Measurements from ENCODE around the gene SIM1. TPM values are rescaled to one million over a fixed set of nuclear protein-coding genes. Genes with fewer than 3 reads are reported as not detected.
A peak's percentile ranks its signal among the peaks of the same experiment; 100 is the strongest.

The SIM1 gene, protein sequence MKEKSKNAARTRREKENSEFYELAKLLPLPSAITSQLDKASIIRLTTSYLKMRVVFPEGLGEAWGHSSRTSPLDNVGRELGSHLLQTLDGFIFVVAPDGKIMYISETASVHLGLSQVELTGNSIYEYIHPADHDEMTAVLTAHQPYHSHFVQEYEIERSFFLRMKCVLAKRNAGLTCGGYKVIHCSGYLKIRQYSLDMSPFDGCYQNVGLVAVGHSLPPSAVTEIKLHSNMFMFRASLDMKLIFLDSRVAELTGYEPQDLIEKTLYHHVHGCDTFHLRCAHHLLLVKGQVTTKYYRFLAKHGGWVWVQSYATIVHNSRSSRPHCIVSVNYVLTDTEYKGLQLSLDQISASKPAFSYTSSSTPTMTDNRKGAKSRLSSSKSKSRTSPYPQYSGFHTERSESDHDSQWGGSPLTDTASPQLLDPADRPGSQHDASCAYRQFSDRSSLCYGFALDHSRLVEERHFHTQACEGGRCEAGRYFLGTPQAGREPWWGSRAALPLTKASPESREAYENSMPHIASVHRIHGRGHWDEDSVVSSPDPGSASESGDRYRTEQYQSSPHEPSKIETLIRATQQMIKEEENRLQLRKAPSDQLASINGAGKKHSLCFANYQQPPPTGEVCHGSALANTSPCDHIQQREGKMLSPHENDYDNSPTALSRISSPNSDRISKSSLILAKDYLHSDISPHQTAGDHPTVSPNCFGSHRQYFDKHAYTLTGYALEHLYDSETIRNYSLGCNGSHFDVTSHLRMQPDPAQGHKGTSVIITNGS
- total RNA-seq (2.4 TPM), polyA plus RNA-seq (ENCODE audit: insufficient read depth in 1 of 8, insufficient read length in 8 of 8, low replicate concordance in 1 of 8) (1 to 10 TPM in 7 of 8 donors, under 1 TPM in 1; 0.37 to 5.5 (median 3.1) TPM)
- long read RNA-seq, donor 1, partial matches to known transcripts: 0 of 1 reads
- long read RNA-seq, donor 1, other reads (novel, unspliced or antisense): 0 of 1 reads
- long read RNA-seq, donor 2: 0 reads
- long read RNA-seq, donor 3, partial matches to known transcripts: 0 of 3 reads
- long read RNA-seq, donor 3, other reads (novel, unspliced or antisense): 0 of 3 reads
- long read RNA-seq, donor 4, partial matches to known transcripts: 0 of 1 reads
- long read RNA-seq, donor 4, other reads (novel, unspliced or antisense): 0 of 1 reads
- long read RNA-seq, donor 5: 0 reads
- long read RNA-seq, donor 6, partial matches to known transcripts: 0 of 2 reads
- long read RNA-seq, donor 6, other reads (novel, unspliced or antisense): 0 of 2 reads
- long read RNA-seq, donor 7: 0 reads
- long read RNA-seq, donor 8: 0 reads
- long read RNA-seq, donor 9: 0 reads
- long read RNA-seq, donor 10, partial matches to known transcripts: 0 of 1 reads
- long read RNA-seq, donor 10, other reads (novel, unspliced or antisense): 0 of 1 reads
- long read RNA-seq, donor 11: 0 reads

DNA sequence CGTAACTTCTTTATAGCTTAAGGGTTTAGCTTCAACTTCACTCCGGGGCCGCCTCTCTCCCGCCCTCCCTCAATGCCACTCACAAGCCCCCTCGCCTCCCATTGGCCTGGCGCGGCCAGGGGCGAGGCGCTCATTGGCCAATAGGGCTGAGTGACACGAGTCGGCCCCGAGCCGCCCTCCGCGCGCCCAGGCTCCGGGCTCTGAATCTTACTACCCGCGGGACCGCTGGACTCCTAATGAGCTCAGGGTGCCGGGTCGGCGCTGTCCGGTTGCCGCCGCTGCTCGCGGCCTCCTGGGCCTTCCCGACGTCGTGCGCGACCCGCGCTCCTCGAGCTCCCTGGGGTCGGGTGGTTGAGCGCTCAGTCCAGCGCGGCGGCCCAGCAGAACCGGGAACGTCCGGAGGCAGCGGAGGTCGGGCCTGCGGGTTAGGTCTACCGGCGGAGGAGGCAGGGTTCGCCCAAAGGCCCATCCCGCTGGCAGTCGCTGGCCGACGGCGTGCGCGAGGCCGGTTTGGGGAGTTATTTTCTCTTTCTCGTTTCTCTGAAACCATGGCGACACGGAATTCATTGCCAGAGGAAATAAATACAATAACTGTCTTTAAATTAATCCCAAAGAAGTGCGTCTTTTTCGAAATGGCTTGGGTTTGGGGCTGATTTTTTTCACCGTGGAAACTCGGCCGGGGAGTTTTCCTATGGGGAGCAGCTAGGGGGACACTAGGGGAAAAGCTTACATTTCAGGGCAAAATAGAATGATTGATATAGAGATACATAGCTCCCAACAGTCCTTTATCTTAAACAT is at the start of gene SIM1:
Gene SIM1, minus strand, starts transcription at position 19 of the 798 bp plus-strand sequence. CDS start 1,453 bp downstream, outside the sequence.
- WGBS (ENCODE audit: insufficient coverage): under 1% methylated on average over 50 of the region's 66 CpGs
- H3K4me3 ChIP-seq (ENCODE audit: low read length): peak within 1 kb of the TSS; percentile 58
- H3K4me1 ChIP-seq (ENCODE audit: control insufficient read depth, insufficient read depth, low read length): peaks cover 16% of the 10 kb centered on the region
- no peaks in the 10 kb centered on the region for H3K36me3 ChIP-seq (ENCODE audit: control insufficient read depth, insufficient read depth, low read length)
- H3K27me3 ChIP-seq (ENCODE audit: control insufficient read depth, insufficient read depth, low read length): peaks cover 78% of the 10 kb centered on the region
- H3K9me3 ChIP-seq (replicated peaks; ENCODE audit: control insufficient read depth, low read depth, low read length): peaks cover 2% of the 10 kb centered on the region
- H3K27ac ChIP-seq (ENCODE audit: low read length): peak within 1 kb of the TSS; percentile 84
- peak; percentile 95 for DNase-seq

- DNase-seq: no peak
- H3K27me3 ChIP-seq (ENCODE audit: control insufficient read depth, insufficient read depth, low read length): no peaks in the 10 kb centered on the region
- no peaks in the 10 kb centered on the region for H3K9me3 ChIP-seq (replicated peaks; ENCODE audit: control insufficient read depth, low read depth, low read length)
- no peak overlapping the region for H3K4me3 ChIP-seq (ENCODE audit: low read length)
- H3K27ac ChIP-seq (ENCODE audit: low read length): no peak overlapping the region
- 70% methylated on average over 2 of the region's 6 CpGs for WGBS (ENCODE audit: insufficient coverage)
- H3K4me1 ChIP-seq (ENCODE audit: control insufficient read depth, insufficient read depth, low read length): peaks cover 3% of the 10 kb centered on the region
- peaks cover 15% of the 10 kb centered on the region for H3K36me3 ChIP-seq (ENCODE audit: control insufficient read depth, insufficient read depth, low read length)
Measured at GRCh38 chr6:100512203-100512862, 47.6 kb upstream of the SIM1 start.

GRCh38 chr6:100509101-100509500 is 44.4 kb upstream of the SIM1 start:
- no peaks in the 10 kb centered on the region for H3K27me3 ChIP-seq (ENCODE audit: control insufficient read depth, insufficient read depth, low read length)
- H3K27ac ChIP-seq (ENCODE audit: low read length): no peak overlapping the region
- no peak for DNase-seq
- peaks cover 15% of the 10 kb centered on the region for H3K36me3 ChIP-seq (ENCODE audit: control insufficient read depth, insufficient read depth, low read length)
- H3K9me3 ChIP-seq (replicated peaks; ENCODE audit: control insufficient read depth, low read depth, low read length): no peaks in the 10 kb centered on the region
- no CpG with 5 or more reads among the region's 3 CpGs for WGBS (ENCODE audit: insufficient coverage)
- no peaks in the 10 kb centered on the region for H3K4me1 ChIP-seq (ENCODE audit: control insufficient read depth, insufficient read depth, low read length)
- no peak overlapping the region for H3K4me3 ChIP-seq (ENCODE audit: low read length)

- no CpG with 5 or more reads among the region's 2 CpGs for WGBS (ENCODE audit: insufficient coverage)
- DNase-seq: no peak
- no peak overlapping the region for H3K4me3 ChIP-seq (ENCODE audit: low read length)
Measured at GRCh38 chr6:100506651-100507050, 41.9 kb upstream of the SIM1 start.

DNA sequence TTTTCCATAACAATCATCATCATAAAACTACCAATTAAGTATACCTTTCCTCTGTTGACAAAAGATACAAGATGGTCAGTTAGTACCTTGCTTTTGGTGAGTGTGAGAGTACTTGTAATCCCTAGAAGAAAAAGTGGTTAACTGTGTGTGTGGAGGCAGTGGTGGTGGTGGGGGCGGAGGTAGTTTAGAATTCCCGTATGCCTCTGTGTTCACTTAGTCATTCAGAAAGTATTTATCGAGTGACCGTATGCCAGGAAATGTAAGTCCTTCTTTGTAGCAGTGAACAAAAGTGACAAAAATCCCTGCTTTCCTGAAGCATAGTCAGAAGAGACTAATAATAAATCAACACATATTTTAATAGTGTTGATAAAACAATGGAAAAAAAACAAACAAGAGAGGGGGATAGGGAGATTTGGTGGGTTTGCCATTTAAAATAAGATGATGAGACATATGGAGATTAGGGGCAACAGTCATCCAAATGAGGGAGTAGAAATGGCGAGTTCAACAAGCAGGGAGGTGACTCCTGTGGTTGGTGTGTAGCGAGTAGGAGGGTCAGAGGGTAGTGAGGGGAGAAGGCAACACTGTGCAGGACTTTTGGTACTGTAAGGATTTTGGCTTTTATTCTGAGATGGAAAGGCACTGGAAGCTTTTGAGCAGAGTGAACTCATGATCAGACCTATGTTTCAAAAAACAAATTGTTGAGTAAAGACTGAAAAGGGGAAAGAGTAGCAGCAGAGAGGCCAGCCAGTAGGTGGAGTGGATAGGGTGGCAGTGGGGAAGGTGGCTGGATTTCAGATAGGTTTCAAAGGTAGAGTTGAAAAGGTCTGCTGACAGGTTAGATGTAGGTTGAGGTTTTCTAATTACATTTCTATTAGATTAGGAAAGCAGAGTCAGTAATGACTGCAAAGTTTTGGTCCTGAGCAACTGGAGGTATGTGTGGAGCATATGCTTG is 40.3 kb upstream of the SIM1 start:
- H3K9me3 ChIP-seq (replicated peaks; ENCODE audit: control insufficient read depth, low read depth, low read length): no peaks in the 10 kb centered on the region
- H3K27ac ChIP-seq (ENCODE audit: low read length): peak overlapping the region; percentile 5
- H3K4me1 ChIP-seq (ENCODE audit: control insufficient read depth, insufficient read depth, low read length): no peaks in the 10 kb centered on the region
- H3K4me3 ChIP-seq (ENCODE audit: low read length): no peak overlapping the region
- DNase-seq: peak; percentile 78
- 78% methylated on average over 2 of the region's 6 CpGs for WGBS (ENCODE audit: insufficient coverage)
- peaks cover 3% of the 10 kb centered on the region for H3K36me3 ChIP-seq (ENCODE audit: control insufficient read depth, insufficient read depth, low read length)
- H3K27me3 ChIP-seq (ENCODE audit: control insufficient read depth, insufficient read depth, low read length): no peaks in the 10 kb centered on the region

More at GRCh38 chr6:100506651-100507050, 41.9 kb upstream of the SIM1 start:
- Histone ChIP-seq H3K27me3 (ENCODE audit: control insufficient read depth, insufficient read depth, low read length) (no peaks in the 10 kb centered on the region), H3K36me3 (ENCODE audit: control insufficient read depth, insufficient read depth, low read length) (peaks cover 7% of the 10 kb centered on the region), H3K9me3 (replicated peaks; ENCODE audit: control insufficient read depth, low read depth, low read length) (no peaks in the 10 kb centered on the region), H3K4me1 (ENCODE audit: control insufficient read depth, insufficient read depth, low read length) (no peaks in the 10 kb centered on the region), H3K27ac (ENCODE audit: low read length) (no peak overlapping the region)

DNA sequence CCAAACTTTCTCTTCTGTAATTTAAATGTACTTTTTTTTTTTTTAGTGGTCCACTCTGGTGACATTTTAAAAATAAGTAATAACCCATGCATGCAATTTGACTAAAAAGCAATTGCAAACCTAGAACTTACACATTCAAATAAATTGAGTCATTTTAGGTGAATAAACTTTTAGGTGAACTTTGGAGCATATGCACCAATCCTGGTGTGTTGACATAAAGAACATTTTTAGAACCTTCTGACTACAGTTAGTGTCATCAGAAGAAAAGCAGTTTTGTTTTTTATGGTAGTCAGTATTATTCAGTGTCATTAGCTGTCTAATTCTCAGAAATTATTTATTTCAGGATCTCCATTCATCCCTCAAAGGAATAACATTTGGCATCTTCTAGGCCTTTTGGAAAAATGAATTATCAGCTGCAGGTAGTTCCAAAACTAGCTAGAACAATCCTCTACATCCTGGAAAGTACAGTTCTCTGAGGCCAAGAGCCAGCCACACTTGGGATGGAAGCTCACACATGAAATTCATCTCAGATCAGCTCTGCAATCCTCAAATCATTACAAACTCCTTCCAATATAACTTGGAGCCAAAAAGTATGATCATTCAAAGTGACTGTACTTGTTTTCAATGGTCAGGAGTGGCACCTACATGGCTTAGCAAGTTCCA is 38.5 kb upstream of the SIM1 start:
- Histone ChIP-seq H3K36me3 (ENCODE audit: control insufficient read depth, insufficient read depth, low read length) (no peaks in the 10 kb centered on the region), H3K9me3 (replicated peaks; ENCODE audit: control insufficient read depth, low read depth, low read length) (no peaks in the 10 kb centered on the region), H3K27ac (ENCODE audit: low read length) (no peak overlapping the region), H3K27me3 (ENCODE audit: control insufficient read depth, insufficient read depth, low read length) (no peaks in the 10 kb centered on the region), H3K4me1 (ENCODE audit: control insufficient read depth, insufficient read depth, low read length) (no peaks in the 10 kb centered on the region), H3K4me3 (ENCODE audit: low read length) (no peak overlapping the region)
- DNase-seq: peak; percentile 56

GRCh38 chr6:100493206-100493888 is 28.6 kb upstream of the SIM1 start:
- no peaks in the 10 kb centered on the region for H3K27me3 ChIP-seq (ENCODE audit: control insufficient read depth, insufficient read depth, low read length)

More at GRCh38 chr6:100493206-100493888, 28.6 kb upstream of the SIM1 start:
- 44% methylated on average over 3 of the region's 6 CpGs for WGBS (ENCODE audit: insufficient coverage)
- H3K27ac ChIP-seq (ENCODE audit: low read length): no peak overlapping the region
- no peaks in the 10 kb centered on the region for H3K4me1 ChIP-seq (ENCODE audit: control insufficient read depth, insufficient read depth, low read length)
- no peak for DNase-seq
- H3K36me3 ChIP-seq (ENCODE audit: control insufficient read depth, insufficient read depth, low read length): no peaks in the 10 kb centered on the region
- no peak overlapping the region for H3K4me3 ChIP-seq (ENCODE audit: low read length)
- H3K9me3 ChIP-seq (replicated peaks; ENCODE audit: control insufficient read depth, low read depth, low read length): no peaks in the 10 kb centered on the region

All from muscle of leg (tissue), 16 donors.